CD4-positive, alpha-beta T cell treated with Interleukin-1 beta for 1 hour (primary cell): ENCODE data around the gene TEC.

Experiments
- DNase-seq, 2 donors: peaks; one replicate each; pipeline ENCODE4 v3.0.0-alpha.2; 2020 to 2022

TEC gene

DNA sequence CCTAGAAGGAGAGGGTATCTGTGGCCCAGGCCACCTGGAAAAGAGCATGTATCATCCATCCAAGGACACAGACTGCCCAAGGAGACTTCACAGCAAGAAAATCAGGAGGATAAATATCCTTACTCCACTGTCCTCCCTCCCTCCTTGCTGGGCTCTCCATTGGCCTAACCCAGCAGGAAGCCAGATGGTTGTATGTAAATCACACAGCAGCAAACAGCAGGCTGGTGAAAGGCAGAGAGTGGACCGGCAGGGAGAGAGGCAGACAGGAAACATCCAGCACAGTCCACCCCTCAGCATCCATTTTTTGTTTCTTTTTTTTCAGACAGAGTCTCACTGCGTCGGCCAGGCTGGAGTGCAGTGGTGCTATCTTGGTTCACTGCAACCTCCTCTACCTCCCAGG, 153.1 kb downstream of the TEC start:
- DNase-seq = no peak

GRCh38 chr4:48114412-48114811, 155.2 kb downstream of the TEC start:
- DNase-seq = no peak

- DNase-seq = no peak
Measured at GRCh38 chr4:48112017-48112667, 157.5 kb downstream of the TEC start.

- DNase-seq = no peak
Measured at GRCh38 chr4:48110452-48110978, 159.1 kb downstream of the TEC start.

GRCh38 chr4:48109413-48110263, 160.0 kb downstream of the TEC start:
- peak in 1 of 2 donors; percentile 65 for DNase-seq

- no peak for DNase-seq
Measured at GRCh38 chr4:48108309-48109073, 161.1 kb downstream of the TEC start.

GRCh38 chr4:48105230-48105629, 164.4 kb downstream of the TEC start:
- DNase-seq = no peak

DNA sequence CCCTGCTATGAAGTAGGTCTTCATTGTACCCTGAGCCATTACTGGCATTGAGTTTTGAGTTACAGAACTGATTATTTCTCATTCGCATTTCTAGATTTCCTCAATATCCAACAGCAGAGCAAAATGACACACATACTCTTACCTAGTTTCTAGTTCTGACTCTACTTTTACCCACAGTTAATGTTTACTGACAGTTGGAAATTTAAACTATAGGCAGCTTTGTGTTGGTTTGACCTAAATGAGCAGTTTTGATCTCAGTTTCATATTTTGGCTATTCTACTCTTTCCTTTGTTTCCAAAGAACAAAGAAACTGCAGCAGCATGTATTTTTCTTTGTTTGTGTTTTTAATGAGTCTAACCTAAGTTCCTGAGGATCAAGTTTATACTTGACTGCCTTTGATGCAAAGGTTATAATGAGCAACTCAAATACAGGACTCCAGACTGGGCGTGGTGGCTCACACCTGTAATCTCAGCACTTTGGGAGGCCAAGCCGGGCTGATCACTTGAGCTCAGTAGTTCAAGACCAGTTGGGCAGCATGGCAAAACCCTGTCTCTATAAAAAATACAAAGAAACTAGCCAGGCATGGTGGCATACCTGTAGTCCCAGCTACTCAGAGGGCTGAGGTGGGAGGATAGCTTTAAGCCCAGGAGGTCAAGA, 166.0 kb downstream of the TEC start:
- no peak for DNase-seq

DNA sequence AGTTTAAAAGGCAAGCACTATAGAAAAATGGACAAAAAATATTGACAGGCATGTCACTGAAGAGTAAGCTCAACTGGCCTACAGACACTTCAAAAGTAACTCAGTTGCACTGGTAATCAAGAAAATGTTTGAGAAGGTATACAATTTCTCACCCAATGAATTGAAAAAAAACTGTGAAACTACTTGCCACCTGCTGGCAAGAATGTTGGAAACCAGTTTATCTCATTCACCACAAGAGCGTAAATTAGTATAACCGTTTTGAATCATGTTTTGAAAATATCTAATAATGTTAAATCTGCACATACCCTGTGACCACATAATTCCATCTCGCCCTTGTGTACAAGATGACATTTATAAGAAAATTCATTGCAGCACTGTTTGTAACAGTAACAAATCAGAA, 167.3 kb downstream of the TEC start:
- no peak for DNase-seq

DNA sequence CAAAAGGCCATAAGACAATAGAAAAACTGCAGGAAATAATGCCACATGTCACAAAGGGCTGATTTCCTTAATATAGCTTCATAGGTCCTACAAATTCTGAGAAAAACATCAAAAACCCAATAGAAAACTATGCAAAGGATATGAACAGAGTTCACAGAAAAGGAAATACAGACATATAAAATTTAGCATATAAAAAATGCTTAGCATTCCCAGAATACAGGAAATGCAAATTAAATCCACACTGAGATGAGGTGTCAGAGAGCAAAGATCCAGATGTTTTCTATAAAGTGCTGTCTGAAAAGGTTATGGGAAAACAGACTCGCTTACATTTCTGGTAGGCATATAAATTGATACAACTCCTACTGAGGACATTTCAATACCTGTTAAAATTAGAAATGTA, 169.4 kb downstream of the TEC start:
- no peak for DNase-seq

- no peak for DNase-seq
Measured at GRCh38 chr4:48095441-48095840, 174.2 kb downstream of the TEC start.

- DNase-seq = no peak
Measured at GRCh38 chr4:48093991-48094416, 175.6 kb downstream of the TEC start.

DNA sequence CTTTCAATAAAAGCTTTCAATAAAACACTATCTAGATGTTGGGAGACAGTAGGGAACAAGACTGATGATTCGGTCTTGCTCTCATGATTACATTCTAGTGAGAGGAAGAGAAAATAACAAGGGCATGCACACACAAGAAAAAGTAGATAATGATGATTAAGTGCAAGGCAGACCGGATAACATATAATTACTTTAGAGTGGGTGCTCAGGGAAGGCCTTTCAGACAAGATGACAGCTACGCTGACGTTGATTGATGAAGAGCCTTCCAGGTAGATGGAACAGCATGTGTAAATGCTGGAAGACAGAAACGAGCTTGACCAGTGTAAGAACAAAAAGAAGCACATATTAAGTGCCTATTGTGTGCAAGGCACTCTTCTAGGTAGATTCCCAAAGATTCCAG, 179.0 kb downstream of the TEC start:
- DNase-seq = no peak

- DNase-seq = no peak
Measured at GRCh38 chr4:48085821-48086589, 183.6 kb downstream of the TEC start.
